Right lobe of liver (tissue), 6 donors: ENCODE data around the gene TTC28. TPM values are rescaled to one million over a fixed set of nuclear protein-coding genes. Genes with fewer than 3 reads are reported as not detected.
A peak's percentile ranks its signal among the peaks of the same experiment; 100 is the strongest.

Experiments used
- ATAC-seq, 4 donors: fragments of 200-7000 bp; cut with Tn5 transposase; one replicate each; pipeline ENCODE4 v1.9.1; 2020; ENCODE audit warnings: mild to moderate bottlenecking in 4 of 4, moderate library complexity in 4 of 4
- DNase-seq, 3 donors: peaks; one replicate each; pipeline ENCODE4 v3.0.0-alpha.2; 2020
- H3K27ac ChIP-seq, 3 donors: fragments of 200-600 bp; one replicate each; pipeline ENCODE4 v1.8.0; 2022
- H3K27me3 ChIP-seq, 2 donors: fragments of 200-600 bp; one replicate each; pipeline ENCODE4 v1.8.0; 2022
- H3K36me3 ChIP-seq, 4 donors: fragments of 200-600 bp; sonication (generic) in 1 of 4; one replicate each; pipeline versions ENCODE4 v1.5.1 to v1.8.0; 2017 to 2022; ENCODE audit warnings: control low read depth in 1 of 4
- H3K4me1 ChIP-seq, 4 donors: fragments of 200-600 bp; sonication (generic) in 1 of 4; one replicate each; pipeline versions ENCODE4 v1.5.1 to v1.8.0; 2017 to 2022; ENCODE audit warnings: control low read depth in 1 of 4
- H3K4me3 ChIP-seq, 3 donors: fragments of 200-600 bp; one replicate each; pipeline ENCODE4 v1.8.0; 2022
- H3K9me3 ChIP-seq, 4 donors: fragments of 200-600 bp; sonication (generic) in 1 of 4; one replicate each; pipeline versions ENCODE4 v1.5.1 to v1.8.0; 2017 to 2022; ENCODE audit warnings: control low read depth in 1 of 4
- CTCF ChIP-seq, 4 donors: fragments of 200-600 bp in 3 of 4; fragments of 450-650 bp in 1 of 4; IDR thresholded peaks; one replicate each; pipeline versions ENCODE4 v1.5.1 to v1.8.0; 2016 to 2022; ENCODE audit warnings: antibody characterized with exemption in 4 of 4, mild to moderate bottlenecking in 2 of 4
- POLR2A ChIP-seq: fragments of 450-650 bp; IDR thresholded peaks from one replicate; pipeline ENCODE4 v1.6.1; 2017; ENCODE audit warnings: antibody characterized with exemption, mild to moderate bottlenecking
- WGBS: methylation state at CpG from one replicate; pipeline ENCODE4 v1.1.6; 2018; ENCODE audit warnings: low coverage, low lambda C conversion rate; ENCODE audit not compliant: insufficient coverage; ENCODE audit errors: missing lambda C conversion rate; 5-methylcytosine and 5-hydroxymethylcytosine counted together
- intact Hi-C, 2 donors: fragments of 100-400 bp; cut with DNase I; formaldehyde crosslinking; loops; one replicate each; pipeline versions ENCODE4 v1.11.2 to v1.14.1; 2022
- total RNA-seq, 6 experiments: library from RNA; depleted of rRNA in 2 of 6; stranded (reverse); fragments of >200 nt in 2 of 6; fragmentation: NEBNext Ultra II Directional in 3 of 6; extraction: Animal tissue kit (Norgen Biotek cat#: 25700) in 3 of 6; gene quantifications; one replicate each; pipeline versions ENCODE4 v1.1.0 to v1.2.4, GENCODE V29; 2016 to 2023
- donor health status: DM: no; HTN: yes; CAD: no.
- donor health status: DM: no; HTN: no; CAD: no.
- donor health status: DM: no; HTN: no; CAD: no.
- donor health status: DM: no; HTN: yes; CAD: no.
- donor health status: DM: no; HTN: yes; CAD: no.

Gene TTC28
- total RNA-seq, 6 experiments from 2014 or later: 9.4 to 38.3 (median 15.0) TPM

- ATAC-seq: no peak
- H3K36me3 ChIP-seq: peaks cover 0 to 9% (median 7%) of the 10 kb centered on the region in 4 donors
- no peak overlapping the region for H3K27ac ChIP-seq
- H3K4me3 ChIP-seq: no peak overlapping the region
- peak in 2 of 3 donors; percentile 23 to 33 for DNase-seq
- TF ChIP-seq CTCF (IDR thresholded peaks at IDR 0.05): no peak
- TF ChIP-seq POLR2A: no peak
- no peaks in the 10 kb centered on the region for H3K9me3 ChIP-seq
- WGBS: 89% methylated on average over 4 of the region's 12 CpGs
- intact Hi-C loops: no loop called here
- H3K27me3 ChIP-seq: no peaks in the 10 kb centered on the region
- H3K4me1 ChIP-seq: peaks cover 0 to 4% (median 0%) of the 10 kb centered on the region in 4 donors
These were observed 694.0 kb downstream of the TTC28 start for GRCh38 chr22:27985323-27986275.

- peak in 2 of 3 donors; percentile 36 to 50 for DNase-seq
- H3K4me1 ChIP-seq: no peaks in the 10 kb centered on the region
- peaks cover 0 to 9% (median 7%) of the 10 kb centered on the region in 4 donors for H3K36me3 ChIP-seq
- H3K9me3 ChIP-seq: no peaks in the 10 kb centered on the region
- ATAC-seq: peak in 1 of 4 donors; percentile 11
- no peaks in the 10 kb centered on the region for H3K27me3 ChIP-seq
- TF ChIP-seq CTCF (IDR thresholded peaks at IDR 0.05) (no peak), POLR2A (no peak)
- intact Hi-C loops: no loop called here
- H3K4me3 ChIP-seq: no peak overlapping the region
- H3K27ac ChIP-seq: no peak overlapping the region
- 67% methylated on average over 1 of the region's 9 CpGs for WGBS
These were observed 694.9 kb downstream of the TTC28 start for GRCh38 chr22:27984723-27985122.

GRCh38 chr22:27984001-27984695 lies 695.5 kb downstream of the TTC28 start:
- Histone ChIP-seq H3K27me3 (no peaks in the 10 kb centered on the region), H3K4me3 (no peak overlapping the region), H3K4me1 (no peaks in the 10 kb centered on the region), H3K27ac (no peak overlapping the region), H3K9me3 (no peaks in the 10 kb centered on the region), H3K36me3 (peaks cover 0 to 9% (median 7%) of the 10 kb centered on the region in 4 donors)
- 73% methylated on average over 6 of the region's 10 CpGs for WGBS
- TF ChIP-seq POLR2A (no peak), CTCF (IDR thresholded peaks at IDR 0.05) (no peak)
- ATAC-seq (peak in 1 of 4 donors; percentile 20), DNase-seq (peak in 2 of 3 donors; percentile 33 to 40)
- intact Hi-C loops: no loop called here

- H3K27ac ChIP-seq: no peak overlapping the region
- peaks cover 0 to 11% (median 8%) of the 10 kb centered on the region in 4 donors for H3K36me3 ChIP-seq
- no peaks in the 10 kb centered on the region for H3K9me3 ChIP-seq
- no peak overlapping the region for H3K4me3 ChIP-seq
- DNase-seq: peak in 2 of 3 donors; percentile 31 to 35
- 89% methylated on average over 9 of the region's 15 CpGs for WGBS
- no peaks in the 10 kb centered on the region for H3K27me3 ChIP-seq
- intact Hi-C loops: no loop called here
- no peak for ATAC-seq
- no peaks in the 10 kb centered on the region for H3K4me1 ChIP-seq
- TF ChIP-seq CTCF (IDR thresholded peaks at IDR 0.05) (no peak), POLR2A (no peak)
These were observed 696.3 kb downstream of the TTC28 start for GRCh38 chr22:27983361-27983791.
